PC-3 (cell line): ENCODE measurements around the gene TYK2. TPM values are rescaled to one million over a fixed set of nuclear protein-coding genes. Genes with fewer than 3 reads are reported as not detected.

ENCODE experiments used
- ATAC-seq: fragments of 200-7000 bp; cut with Tn5 transposase; 2 replicates; pipeline ENCODE4 v1.9.1; 2020; ENCODE audit warnings: mild to moderate bottlenecking, moderate library complexity
- BruUV-seq: library from RNA; stranded (reverse); fragments of 400-500 nt; replicated peaks from 2 replicates; lab custom pipeline; 2021; lab: Mats Ljungman, UMichigan
- CTCF ChIA-PET: fragments of 300-600 bp; sonication (Branson Sonifier 250); formaldehyde crosslinking; loops from one replicate; lab custom pipeline; 2022; ENCODE audit warnings: antibody characterized with exemption; lab: Charles Lee
- POLR2A ChIA-PET: fragments of 300-600 bp; sonication (Branson Sonifier 250); formaldehyde crosslinking; loops from one replicate; lab custom pipeline; 2022; ENCODE audit warnings: antibody characterized with exemption; ENCODE audit not compliant: unreplicated experiment; lab: Charles Lee
- DNase-seq: peaks from one replicate; pipeline ENCODE4 v3.0.0-alpha.2; 2015
- H2AFZ ChIP-seq: fragments of 300-600 bp; sonication (generic); 2 replicates; pipeline ENCODE4 v1.6.0; 2016; ENCODE audit warnings: antibody characterized with exemption, low read length
- H3F3A ChIP-seq: fragments of 300-600 bp; sonication (generic); one replicate; pipeline ENCODE4 v1.6.0; 2017; ENCODE audit warnings: antibody characterized with exemption, low read length, control low read depth, mild to moderate bottlenecking; ENCODE audit not compliant: unreplicated experiment
- H3K27ac ChIP-seq: fragments of 300-600 bp; sonication (generic); 2 replicates; pipeline ENCODE4 v1.5.1; 2016; ENCODE audit warnings: mild to moderate bottlenecking, low read length
- H3K27me3 ChIP-seq: fragments of 300-600 bp; sonication (generic); 2 replicates; pipeline ENCODE4 v1.6.1; 2016; ENCODE audit warnings: low read length, mixed read lengths
- H3K36me3 ChIP-seq: fragments of 300-600 bp; sonication (generic); 2 replicates; pipeline ENCODE4 v1.6.1; 2016; ENCODE audit warnings: low read depth, mixed run types, low read length, mixed read lengths
- H3K4me1 ChIP-seq: fragments of 300-600 bp; sonication (generic); 2 replicates; pipeline ENCODE4 v1.5.1; 2016; ENCODE audit warnings: low read length; ENCODE audit not compliant: insufficient read depth
- H3K4me2 ChIP-seq: fragments of 300-600 bp; sonication (generic); 2 replicates; pipeline ENCODE4 v1.6.0; 2016; ENCODE audit warnings: low read length
- H3K4me3 ChIP-seq: fragments of 300-600 bp; sonication (generic); 2 replicates; pipeline ENCODE4 v1.5.1; 2016; ENCODE audit warnings: mild to moderate bottlenecking, low read length, mixed read lengths
- H3K79me2 ChIP-seq: fragments of 300-600 bp; sonication (generic); 2 replicates; pipeline ENCODE4 v1.6.1; 2017; ENCODE audit warnings: low read length, mixed read lengths
- H3K9ac ChIP-seq: fragments of 300-600 bp; sonication (generic); 2 replicates; pipeline ENCODE4 v1.6.0; 2016; ENCODE audit warnings: mild to moderate bottlenecking, low read length
- H3K9me2 ChIP-seq: fragments of 300-600 bp; sonication (generic); replicated peaks from 2 replicates; pipeline ENCODE4 v1.6.1; 2016; ENCODE audit warnings: mixed run types, low read length, mixed read lengths
- H3K9me3 ChIP-seq: fragments of 300-600 bp; sonication (generic); 2 replicates; pipeline ENCODE4 v1.6.1; 2016; ENCODE audit warnings: low read length, mixed read lengths
- H4K20me1 ChIP-seq: fragments of 300-600 bp; sonication (generic); 2 replicates; pipeline ENCODE4 v1.6.1; 2016; ENCODE audit warnings: low read length, mixed read lengths
- CTCF ChIP-seq: fragments of 300-600 bp; sonication (generic); conservative IDR thresholded peaks from 2 replicates; pipeline ENCODE4 v1.5.1; 2017; ENCODE audit warnings: antibody characterized with exemption, low read depth, mild to moderate bottlenecking, low read length
- EZH2 ChIP-seq: fragments of 300-600 bp; sonication (generic); IDR thresholded peaks from one replicate; pipeline ENCODE4 v1.6.1; 2017; ENCODE audit warnings: antibody characterized with exemption, mild to moderate bottlenecking, low read length; ENCODE audit not compliant: unreplicated experiment
- EZH2phosphoT487 ChIP-seq: fragments of 300-600 bp; sonication (generic); IDR thresholded peaks from 2 replicates; pipeline ENCODE4 v1.6.1; 2018; ENCODE audit warnings: mild to moderate bottlenecking, antibody characterized with exemption, low read length, borderline replicate concordance
- intact Hi-C: fragments of 100-400 bp; cut with micrococcal nuclease; formaldehyde crosslinking; loops from 2 replicates; pipeline ENCODE4 v1.9.0; 2023
- total RNA-seq: library from RNA; depleted of rRNA; stranded (reverse); fragments of >200 nt; gene quantifications from 2 replicates; pipeline ENCODE4 v1.2.3, GENCODE V29; 2014

Gene TYK2
- total RNA-seq, 1 experiment from 2014 or later, result 177 TPM

- Histone ChIP-seq H3K4me3 (no peak overlapping the region), H3F3A (no peaks in the 10 kb centered on the region), H4K20me1 (no peaks in the 10 kb centered on the region), H3K27ac (no peak overlapping the region), H3K9ac (no peak overlapping the region), H3K9me2 (no peaks in the 10 kb centered on the region), H3K4me2 (no peak overlapping the region), H2AFZ (no peak overlapping the region), H3K4me1 (peaks cover 10% of the 10 kb centered on the region; the same call in 1 of the 2 replicates), H3K36me3 (peaks cover 33% of the 10 kb centered on the region), H3K9me3 (no peaks in the 10 kb centered on the region), H3K79me2 (peaks cover 15% of the 10 kb centered on the region), H3K27me3 (no peaks in the 10 kb centered on the region)
- ATAC-seq (no peak), DNase-seq (no peak)
- ChIA-PET CTCF (no interaction called here), POLR2A (interaction anchor here (0.5 kb wide), 1 partner anchor 142 kb away, joined by 7 read pairs; no protein-coding TSS in a partner anchor)
- BruUV-seq, result no TSS peak
- TF ChIP-seq CTCF (no peak), EZH2 (no peak), EZH2phosphoT487 (no peak)
- intact Hi-C loops, result no loop called here
Observed at GRCh38 chr19:10318807-10319682, 61.3 kb downstream of the TYK2 start.

GRCh38 chr19:10317857-10318462 lies 62.4 kb downstream of the TYK2 start:
- Histone ChIP-seq H3F3A (no peaks in the 10 kb centered on the region), H3K9me3 (no peaks in the 10 kb centered on the region), H3K4me3 (no peak overlapping the region), H3K4me2 (no peak overlapping the region), H3K36me3 (peaks cover 30% of the 10 kb centered on the region), H2AFZ (no peak overlapping the region), H3K79me2 (peaks cover 15% of the 10 kb centered on the region), H3K4me1 (peaks cover 10% of the 10 kb centered on the region; the same call in 1 of the 2 replicates), H3K9ac (no peak overlapping the region), H3K9me2 (no peaks in the 10 kb centered on the region), H3K27me3 (no peaks in the 10 kb centered on the region), H3K27ac (no peak overlapping the region), H4K20me1 (no peaks in the 10 kb centered on the region)
- no peak for DNase-seq
- ATAC-seq, result no peak
- POLR2A ChIA-PET, result interaction anchor here (0.6 kb wide), 1 partner anchor 10 kb away, joined by 8 read pairs; no protein-coding TSS in a partner anchor
- TF ChIP-seq EZH2phosphoT487 (no peak), EZH2 (no peak), CTCF (no peak)
- intact Hi-C loops, result no loop called here
- CTCF ChIA-PET, result no interaction called here
- no TSS peak for BruUV-seq
